RKO (cell line): ENCODE data around the gene PHLPP2.
"Not testable (repeated sequence)": the region's sequence is repeated elsewhere in the genome, so short reads cannot be mapped to it uniquely, and the experiment has no call there.

ENCODE experiments used
- DNase-seq: peaks from one replicate; pipeline ENCODE4 v3.0.0-alpha.2; 2016; ENCODE audit warnings: low spot score

The PHLPP2 gene

DNA sequence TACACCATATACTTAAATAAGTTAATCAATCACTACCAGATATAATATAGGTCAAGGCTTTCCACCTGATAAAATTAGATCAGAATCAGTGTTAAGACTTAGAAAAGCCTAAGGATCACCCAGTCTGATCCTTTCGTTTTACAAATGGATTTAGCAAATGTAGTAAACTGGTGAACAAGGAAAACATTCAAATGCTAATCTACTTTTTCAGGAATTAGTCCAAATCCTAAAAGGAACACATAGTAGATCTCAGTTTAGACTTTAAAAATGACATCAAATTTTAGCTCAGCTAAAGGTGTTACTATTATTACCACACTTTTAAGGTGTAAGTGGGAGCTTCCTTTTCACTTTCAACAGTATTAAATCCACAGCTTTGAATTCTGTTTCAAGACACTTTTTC lies 12.0 kb downstream of the PHLPP2 start:
- DNase-seq: no peak

DNA sequence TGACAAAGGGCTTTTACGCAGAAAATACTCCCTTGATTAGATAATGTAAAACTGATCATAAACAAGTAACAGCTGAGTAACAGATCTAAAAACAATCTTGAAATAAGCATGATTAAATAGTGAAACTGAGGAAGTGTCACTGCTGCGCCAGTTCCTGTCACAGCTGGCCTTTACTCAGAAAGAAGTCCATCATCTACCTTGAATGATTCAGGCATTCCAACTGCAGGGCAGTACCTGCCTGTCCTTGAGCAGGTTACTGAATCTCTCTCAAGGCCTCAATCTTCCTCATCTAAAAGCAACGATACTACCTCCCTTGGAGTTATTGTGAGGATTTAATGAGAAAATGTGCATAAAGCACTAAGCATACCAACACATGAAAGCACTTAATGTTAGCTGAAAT lies 12.7 kb downstream of the PHLPP2 start:
- no peak for DNase-seq

DNA sequence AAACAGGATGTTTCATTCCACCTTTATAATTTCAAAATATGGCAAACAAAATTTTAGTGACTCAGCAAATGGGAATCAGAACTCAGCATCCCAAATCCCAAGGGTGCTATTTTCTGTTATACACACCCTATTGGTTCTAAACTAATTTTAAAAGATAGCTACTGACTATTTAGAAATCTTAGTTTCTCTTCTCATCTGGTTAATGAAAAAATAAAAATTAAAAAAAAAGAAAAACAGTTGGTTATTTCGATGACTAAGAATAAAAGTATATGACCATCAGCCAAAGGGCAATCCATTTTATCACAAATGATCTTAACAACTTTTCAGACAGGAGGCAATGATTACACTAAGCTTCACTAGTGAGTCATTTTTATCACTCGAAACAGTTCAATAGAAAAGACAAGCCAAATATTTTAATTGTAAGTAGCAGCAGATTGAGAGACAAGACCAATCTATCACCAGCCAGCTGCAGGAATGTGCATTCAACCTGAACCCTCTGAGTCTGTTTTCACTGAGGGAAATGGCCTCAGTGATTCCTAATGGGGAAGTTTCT lies 15.2 kb downstream of the PHLPP2 start:
- DNase-seq: no peak

DNA sequence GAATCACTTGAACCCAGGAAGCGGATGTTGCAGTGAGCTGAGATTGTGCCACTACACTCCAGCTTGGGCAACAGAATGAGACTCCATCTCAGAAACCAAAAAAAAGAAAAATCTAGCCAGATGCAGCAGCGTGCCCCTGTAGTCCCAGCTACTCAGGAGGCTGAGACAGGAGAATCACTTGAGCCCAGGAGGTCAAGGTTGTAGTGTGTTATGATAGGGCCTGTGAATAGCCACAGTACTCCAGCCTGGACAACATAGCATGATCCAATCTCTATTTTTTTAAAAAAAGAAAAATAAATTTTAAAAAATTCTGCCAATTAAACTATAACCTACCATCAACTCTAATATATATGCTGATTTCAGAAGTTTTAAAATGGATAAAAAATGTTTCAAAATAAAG lies 15.8 kb downstream of the PHLPP2 start:
- no peak for DNase-seq

DNA sequence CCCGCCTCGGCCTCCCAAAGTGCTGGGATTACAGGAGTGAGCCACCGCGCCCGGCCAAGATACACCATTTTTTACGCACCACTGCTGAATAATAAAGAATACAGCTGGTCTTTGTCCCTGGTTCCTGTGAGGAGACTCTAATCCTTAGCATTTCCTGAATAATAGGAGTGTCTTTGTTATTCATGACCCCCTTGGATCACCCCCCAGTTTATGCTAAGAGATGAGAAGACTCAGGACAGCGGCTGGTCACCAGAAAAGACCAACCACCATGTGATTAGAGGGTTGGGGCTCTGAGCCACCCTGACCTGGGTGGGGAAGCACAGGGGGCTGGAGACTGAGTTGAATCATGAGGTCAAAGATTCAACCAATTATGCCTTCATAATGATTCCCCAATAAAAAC lies 17.3 kb downstream of the PHLPP2 start:
- DNase-seq: no peak

DNA sequence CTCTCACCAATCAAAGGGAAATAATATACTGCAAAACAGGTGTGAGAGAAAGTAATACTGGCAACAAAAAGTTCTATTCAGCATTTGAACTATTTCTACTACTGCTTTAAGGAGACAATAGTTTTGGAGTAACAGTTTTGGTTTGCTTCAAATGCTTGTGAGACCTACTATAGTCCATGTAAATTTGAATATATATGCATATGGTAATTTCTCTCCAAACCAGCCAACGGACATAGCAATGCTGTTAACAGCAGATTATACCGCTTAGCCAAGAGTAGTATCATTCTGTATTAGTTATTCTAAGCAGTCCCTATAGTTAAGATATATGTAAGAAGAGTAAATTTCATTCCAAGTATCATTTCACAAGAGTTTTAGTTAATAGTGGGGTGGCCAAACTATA lies 18.5 kb downstream of the PHLPP2 start:
- DNase-seq: no peak

DNA sequence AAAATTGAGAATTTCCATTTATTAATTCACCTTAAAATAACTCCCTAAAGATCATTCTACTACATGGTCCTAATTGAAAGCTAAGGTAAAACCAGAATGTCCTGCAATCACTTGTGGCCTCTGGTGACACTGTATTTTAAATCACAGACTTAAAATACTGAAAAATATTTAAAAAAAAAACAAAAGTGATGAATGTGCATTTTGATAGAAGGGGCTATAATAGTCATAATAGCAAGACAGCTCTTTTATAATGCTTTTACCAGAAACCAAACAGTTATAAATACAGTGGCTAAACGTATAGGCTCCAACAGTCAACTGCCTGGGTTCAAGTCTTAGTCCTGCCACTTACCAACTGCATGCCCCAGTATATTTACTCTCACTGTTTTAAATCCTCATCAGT lies 21.2 kb downstream of the PHLPP2 start:
- DNase-seq: no peak

DNA sequence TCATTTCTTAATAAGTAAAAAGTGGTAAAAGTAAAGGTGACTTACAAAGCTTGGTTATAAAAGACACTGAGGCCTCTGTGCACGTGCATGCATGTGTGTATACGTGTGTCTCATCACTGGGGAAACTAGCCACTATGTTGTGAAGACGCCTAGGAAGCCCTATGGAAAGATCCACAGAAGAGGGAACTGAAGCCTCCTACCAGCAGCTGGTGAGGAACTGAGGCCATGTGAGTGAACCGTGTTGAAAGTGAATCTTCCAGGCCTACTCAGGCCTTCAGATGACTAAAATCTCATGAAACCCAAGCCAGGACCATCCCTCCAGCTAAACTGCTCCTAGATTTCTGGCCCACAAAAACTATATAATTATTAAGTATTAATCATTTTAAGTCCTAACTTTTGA lies 23.7 kb downstream of the PHLPP2 start:
- DNase-seq: no peak

DNA sequence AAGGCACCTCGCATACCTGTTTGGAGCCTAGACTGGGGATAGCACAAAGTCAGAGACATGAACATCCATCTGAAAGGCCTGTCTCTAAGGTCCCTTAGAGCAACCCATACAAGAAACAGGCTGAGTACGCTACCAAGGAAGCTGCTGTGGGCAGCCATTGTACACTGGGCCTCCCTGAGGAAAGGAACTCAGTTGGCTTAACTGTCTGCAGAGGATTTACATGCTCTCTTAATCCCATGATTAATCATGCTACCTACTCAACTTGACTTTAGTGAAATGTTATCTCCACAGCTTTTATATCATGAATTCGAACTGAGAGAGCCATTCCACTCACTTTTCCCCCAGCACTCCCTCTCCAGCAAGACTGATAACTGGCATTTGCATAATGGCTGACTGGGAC lies 26.0 kb downstream of the PHLPP2 start:
- no peak for DNase-seq

DNA sequence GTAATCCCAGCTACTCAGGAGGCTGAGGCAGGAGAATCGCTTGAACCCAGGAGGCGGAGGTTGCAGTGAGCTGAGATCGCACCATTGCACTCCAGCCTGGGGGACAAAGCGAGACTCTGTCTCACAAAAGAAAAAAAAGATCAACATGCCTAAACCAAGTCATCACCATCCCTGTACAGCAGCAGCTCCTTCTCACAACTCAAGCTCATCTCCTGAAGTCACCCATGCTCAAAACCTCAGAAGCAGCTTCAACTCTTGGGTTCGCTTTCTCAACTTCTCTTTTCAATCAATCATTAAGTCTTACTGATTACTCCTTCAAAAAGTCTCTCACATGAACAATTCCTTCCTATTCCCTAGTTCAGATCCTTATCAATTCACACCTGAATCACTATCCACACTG lies 31.3 kb downstream of the PHLPP2 start:
- DNase-seq: no peak

DNA sequence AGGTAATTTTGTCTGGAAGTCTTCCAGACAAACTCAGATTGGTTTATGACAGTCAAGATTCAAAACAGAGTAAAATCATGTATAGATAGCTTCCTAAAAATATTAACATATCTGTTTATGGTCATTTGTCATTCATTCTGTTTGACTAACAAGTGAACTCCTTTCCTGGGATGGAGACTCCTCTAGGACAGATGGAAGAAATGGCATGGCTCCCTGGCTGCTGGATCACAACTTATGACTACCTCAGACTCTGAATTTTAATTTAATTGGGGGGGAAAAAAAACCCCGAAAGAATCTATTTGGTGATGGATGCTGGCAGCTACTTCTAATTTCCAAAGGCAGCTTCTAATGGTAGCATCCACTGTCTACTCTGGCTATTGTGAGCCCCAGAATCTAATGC lies 34.6 kb downstream of the PHLPP2 start:
- DNase-seq: no peak

DNA sequence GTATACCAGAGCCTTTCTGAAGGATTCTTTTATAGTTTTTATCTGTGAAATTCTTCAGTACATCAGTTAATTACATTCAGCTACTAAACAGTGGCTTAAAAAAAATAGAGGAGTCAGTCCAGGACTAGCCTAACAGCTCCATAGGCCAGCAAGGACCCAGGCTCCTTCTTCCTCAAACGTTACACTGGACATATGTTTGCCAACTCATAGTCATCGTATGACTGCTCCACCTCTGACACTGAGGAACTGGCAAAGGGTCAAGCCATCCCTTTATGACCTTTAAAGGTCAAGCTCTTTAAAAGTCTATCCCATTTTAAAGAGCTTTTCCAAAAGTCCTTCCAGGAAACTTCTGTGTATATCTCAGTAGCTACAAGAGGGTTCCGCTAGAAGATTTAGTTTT lies 36.6 kb downstream of the PHLPP2 start:
- DNase-seq: no peak

DNA sequence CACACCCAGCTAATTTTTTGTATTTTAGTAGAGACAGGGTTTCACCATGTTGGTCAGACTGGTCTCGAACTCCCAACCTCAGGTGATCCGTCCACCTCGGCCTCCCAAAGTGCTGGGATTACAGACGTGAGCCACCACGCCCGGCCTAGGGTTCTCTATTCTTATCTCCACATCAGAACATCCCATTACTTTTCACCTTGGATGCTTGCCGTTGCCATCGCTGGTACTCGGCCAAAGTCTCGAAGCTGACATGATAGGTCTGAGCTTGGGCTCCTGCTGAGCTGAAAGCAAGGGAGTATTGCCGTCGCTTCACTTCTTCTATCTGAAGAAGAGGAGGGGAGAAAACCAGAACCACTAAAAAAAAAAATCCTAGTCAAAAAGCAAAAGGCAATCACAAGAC lies 40.2 kb downstream of the PHLPP2 start:
- not testable (repeated sequence) for DNase-seq

DNA sequence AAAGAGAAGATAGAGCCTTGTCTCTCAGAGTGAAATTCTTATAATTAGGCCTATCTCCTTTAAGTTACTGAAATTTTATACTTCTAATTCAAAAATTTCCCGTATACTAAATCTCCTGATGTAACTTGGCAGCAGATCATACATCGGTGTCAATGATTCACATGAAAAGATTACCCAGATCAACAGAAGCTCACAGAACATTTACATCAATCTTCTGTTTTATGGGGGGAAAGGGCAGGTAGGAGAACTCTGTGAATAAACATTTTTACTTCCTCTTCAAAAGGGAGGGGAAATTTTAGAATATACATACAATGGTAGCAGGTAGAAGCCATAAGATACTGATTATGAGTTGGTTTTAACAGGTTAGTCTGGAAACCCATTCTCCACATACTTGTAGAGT lies 43.1 kb downstream of the PHLPP2 start:
- DNase-seq: no peak

DNA sequence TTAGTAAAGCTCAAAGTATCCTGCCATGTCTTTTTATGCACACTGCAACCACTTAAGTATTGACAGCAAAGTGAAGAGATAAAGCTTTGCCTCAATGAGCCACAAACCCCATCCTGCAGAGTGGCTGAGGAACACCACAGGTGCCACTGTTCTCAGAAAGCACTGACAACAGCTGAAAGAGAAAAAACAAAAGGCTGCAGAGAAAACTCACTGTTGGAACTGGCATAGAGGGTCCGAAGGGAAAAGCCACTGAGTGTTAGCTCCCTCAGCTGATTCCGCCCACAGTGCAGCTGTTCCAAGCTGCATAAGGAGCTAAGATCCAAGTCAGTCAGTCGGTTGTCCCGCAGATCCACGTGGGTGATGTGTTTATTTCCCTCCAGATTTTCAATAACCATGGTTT lies 48.3 kb downstream of the PHLPP2 start:
- no peak for DNase-seq

DNA sequence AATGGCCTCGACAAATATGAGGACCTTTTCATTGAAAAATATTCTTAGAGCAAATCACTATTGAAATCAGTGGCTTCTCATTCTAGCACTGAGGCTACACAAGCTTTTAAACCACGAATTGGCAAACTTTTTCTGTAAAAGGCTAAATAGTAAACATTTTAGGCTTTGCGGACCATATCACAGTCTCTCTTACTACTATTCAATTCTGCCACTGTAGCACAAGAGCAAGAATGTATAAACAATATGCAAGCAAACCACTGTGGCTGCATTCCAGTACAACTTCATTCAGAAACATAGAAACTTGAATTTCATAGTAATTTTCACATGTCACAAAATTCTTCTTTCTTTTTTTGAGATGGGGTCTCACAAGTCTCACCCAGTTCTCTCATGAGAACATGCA lies 49.1 kb downstream of the PHLPP2 start:
- DNase-seq: no peak

DNA sequence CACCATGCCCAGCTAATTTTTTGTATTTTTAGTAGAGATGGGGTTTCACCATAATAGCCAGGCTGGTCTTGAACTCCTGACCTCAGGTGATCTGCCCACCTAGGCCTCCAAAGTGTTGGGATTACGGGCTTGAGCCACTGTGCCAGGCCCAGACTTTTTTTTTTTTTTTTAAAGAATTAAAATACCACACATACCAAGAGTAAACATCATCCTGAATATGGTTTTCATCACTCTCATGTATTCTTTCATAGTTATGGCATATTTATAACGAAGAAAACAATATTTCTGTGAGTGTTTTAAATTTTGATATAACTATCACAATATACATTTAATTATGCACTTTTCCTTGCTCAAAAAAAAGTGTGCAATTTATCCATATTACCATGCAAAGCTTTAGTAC lies 50.3 kb downstream of the PHLPP2 start:
- no peak for DNase-seq

DNA sequence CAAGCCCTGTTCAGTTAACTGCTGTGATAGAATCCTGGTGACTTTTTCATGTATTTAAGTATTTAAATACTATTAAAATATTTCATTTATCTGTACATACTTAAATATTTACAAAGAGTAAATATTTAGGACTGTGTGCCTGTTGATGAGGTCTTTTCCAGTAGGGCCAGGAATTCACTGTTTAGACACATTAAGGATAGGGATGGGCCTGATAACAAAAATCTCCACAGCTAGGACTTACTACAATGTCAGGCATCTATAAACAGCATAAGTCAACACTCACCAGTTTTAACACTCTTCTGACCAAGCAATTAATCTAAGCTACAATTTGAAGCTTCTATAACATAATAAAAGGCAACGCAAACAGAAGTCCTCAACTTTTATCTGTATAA lies 50.9 kb downstream of the PHLPP2 start:
- DNase-seq: no peak

DNA sequence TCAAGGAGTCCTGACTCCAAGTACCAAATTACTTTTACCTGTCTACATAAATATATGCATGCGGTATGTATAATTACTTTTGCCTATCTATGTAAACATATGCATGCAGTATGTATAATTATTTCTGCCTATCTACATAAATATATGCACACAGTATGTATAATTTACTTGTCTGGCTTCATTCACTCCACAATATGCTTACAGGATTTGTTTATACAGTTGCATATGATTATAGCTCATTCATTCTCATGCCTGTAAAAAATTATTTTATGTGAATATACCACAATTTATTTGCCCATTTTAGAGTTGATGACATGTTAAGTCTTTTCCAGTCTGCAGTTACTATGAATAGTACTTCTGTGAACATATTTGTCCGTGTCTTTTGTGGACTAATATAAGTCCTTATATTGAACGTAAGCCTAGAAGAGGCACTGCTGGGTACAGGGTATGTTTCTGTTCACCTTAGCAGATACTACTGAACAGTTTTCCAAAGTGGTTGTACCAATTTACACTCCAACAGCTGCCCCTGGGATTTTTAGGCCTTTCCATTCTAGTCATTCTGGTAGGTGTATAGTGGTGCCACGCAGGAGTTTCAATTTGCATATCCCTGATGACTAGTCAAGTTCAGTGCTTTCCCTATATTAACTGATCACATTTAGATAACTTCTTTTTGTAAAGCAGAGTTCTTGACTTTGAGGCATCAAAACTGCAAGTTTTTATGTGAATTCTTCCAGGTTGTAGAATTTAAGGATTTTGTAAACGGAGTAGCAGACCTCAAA lies 51.5 kb downstream of the PHLPP2 start:
- no peak for DNase-seq

DNA sequence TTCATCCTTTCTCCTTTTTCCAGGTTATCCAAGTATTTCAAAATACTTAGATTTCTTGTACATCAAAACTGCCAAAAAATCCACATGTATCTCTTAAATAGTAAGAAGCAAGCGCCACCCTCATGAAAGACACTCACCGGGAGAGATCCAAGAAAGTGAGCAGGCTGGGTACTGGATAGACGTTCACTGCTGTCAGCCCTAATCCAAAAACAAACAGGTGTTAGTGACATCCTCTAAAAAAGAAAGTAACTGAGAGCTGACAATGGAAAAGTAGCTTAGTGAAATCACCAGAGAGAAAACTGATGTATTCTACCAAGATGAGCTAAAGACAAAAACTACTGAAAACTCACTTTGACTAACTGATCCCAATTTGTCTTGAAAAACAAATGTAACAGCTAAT lies 52.4 kb downstream of the PHLPP2 start:
- no peak for DNase-seq

DNA sequence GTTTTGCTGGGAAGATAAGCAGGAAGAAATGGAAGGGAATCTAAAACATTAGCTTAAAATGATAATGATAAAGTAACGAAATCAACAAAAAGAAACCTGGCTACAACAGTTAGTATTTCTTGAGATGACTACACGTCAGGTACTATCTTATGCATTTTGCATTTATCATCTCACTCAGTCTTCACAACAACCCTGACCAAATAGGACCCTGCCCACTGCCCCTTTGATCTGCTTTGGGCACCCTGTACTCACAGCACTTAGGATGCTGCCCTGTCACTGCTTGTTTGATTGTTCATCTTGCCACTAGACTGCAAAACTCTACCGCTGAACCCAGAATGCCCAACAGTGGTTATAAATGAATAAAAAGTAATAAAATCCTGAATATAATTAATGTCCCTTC lies 53.3 kb downstream of the PHLPP2 start:
- no peak for DNase-seq

DNA sequence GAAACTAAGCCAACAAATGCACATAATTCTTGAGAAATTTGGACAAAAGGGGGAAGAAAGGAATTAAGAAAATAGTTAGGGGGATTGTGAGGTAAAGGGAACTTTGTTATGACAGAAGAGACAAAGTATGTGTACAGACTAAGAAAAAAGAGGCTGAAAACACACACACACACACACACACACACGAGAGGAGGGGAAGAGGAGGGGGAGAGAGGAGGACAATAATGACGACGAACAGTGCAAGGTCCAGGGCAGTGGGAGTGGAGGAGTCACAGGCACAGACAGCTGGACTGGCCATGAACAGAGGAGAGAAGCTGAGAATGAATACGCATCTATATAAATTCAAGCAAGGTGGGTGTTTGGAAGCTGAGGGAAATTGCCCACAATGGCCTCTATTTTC lies 54.0 kb downstream of the PHLPP2 start:
- no peak for DNase-seq

DNA sequence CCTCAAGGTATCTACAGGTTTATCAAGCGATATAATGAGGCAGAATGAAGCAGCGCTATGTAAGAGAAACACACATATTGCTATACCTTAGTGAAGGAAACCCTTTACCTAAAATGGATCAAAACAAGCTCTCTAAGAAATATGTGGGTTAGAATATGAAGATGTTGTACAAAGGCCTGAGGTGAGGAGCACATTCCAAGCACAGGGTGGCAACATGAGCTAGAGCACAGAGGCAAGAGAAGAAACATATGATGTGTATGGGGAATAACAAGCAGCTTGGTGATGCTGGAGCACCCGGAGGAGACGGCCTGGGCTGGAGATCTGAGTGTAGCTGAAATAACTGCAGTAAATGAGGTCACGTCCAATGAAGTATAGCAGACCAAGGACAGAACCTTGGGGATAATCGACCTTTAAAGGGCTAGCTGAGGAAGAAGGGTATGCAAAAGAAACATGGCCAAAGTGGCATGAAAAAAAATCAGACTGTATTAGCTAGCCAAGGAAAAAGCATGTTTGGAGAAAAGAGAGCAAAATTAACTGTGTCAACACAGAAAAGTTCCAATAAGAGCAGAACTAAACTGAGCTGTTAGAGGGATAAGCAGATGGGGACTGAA lies 54.5 kb downstream of the PHLPP2 start:
- DNase-seq: no peak
